Loucy (cell line): Measurements from ENCODE around the gene MARCHF9.

Source experiments
- CTCF ChIP-seq: fragments of 200-600 bp; sonication (generic); conservative IDR thresholded peaks from 2 replicates; pipeline ENCODE4 v1.5.1; 2014; ENCODE audit warnings: mild to moderate bottlenecking, antibody characterized with exemption, low read length
- EZH2phosphoT487 ChIP-seq: fragments of 200-600 bp; IDR thresholded peaks from 2 replicates; pipeline ENCODE4 v1.6.1; 2018; ENCODE audit warnings: antibody characterized with exemption, mild to moderate bottlenecking, moderate library complexity, borderline replicate concordance

- TF ChIP-seq CTCF (no peak), EZH2phosphoT487 (no peak)
Observed at GRCh38 chr12:57780284-57780897, 25.5 kb downstream of the MARCHF9 start.
